Activated T-helper 1 cell treated with Interleukin-2 at 50 U/mL for 16 hours (primary cell): ENCODE measurements around the gene HDAC1.
"Not testable (repeated sequence)": the region's sequence is repeated elsewhere in the genome, so short reads cannot be mapped to it uniquely, and the experiment has no call there.

Experiments used
- DNase-seq: peaks from one replicate; pipeline ENCODE4 v3.0.0-alpha.2; 2020; ENCODE audit warnings: low read depth

The HDAC1 gene

GRCh38 chr1:32349211-32349708 lies 57.4 kb downstream of the HDAC1 start:
- DNase-seq, result no peak

- no peak for DNase-seq
Observed at GRCh38 chr1:32350785-32351398, 59.0 kb downstream of the HDAC1 start.

- peak; percentile 86 for DNase-seq
Observed at GRCh38 chr1:32351399-32352238, 59.7 kb downstream of the HDAC1 start.

- DNase-seq, result no peak
Observed at GRCh38 chr1:32352239-32352745, 60.4 kb downstream of the HDAC1 start.

- DNase-seq, result no peak
Observed at GRCh38 chr1:32352831-32353383, 61.0 kb downstream of the HDAC1 start.

GRCh38 chr1:32353431-32353830 lies 61.5 kb downstream of the HDAC1 start:
- DNase-seq, result no peak

- DNase-seq, result no peak
Observed at GRCh38 chr1:32353886-32354570, 62.1 kb downstream of the HDAC1 start.

GRCh38 chr1:32355778-32356177 lies 63.9 kb downstream of the HDAC1 start:
- DNase-seq, result not testable (repeated sequence)

- DNase-seq, result no peak
Observed at GRCh38 chr1:32356478-32356877, 64.6 kb downstream of the HDAC1 start.

GRCh38 chr1:32357614-32358013 lies 65.7 kb downstream of the HDAC1 start:
- DNase-seq, result no peak

GRCh38 chr1:32358435-32358834 lies 66.6 kb downstream of the HDAC1 start:
- DNase-seq, result no peak

- DNase-seq, result no peak
Observed at GRCh38 chr1:32361308-32361673, 69.4 kb downstream of the HDAC1 start.

GRCh38 chr1:32361674-32362473 lies 70.0 kb downstream of the HDAC1 start:
- no peak for DNase-seq

GRCh38 chr1:32362474-32363313 lies 70.8 kb downstream of the HDAC1 start, which contains the start of the genes FAM229A and TSSK3:
Gene FAM229A, minus strand, starts transcription at chr1:32362485. Its CDS starts 394 bp downstream, at chr1:32362091.
Gene TSSK3, plus strand, starts transcription at chr1:32362539. Its CDS starts 163 bp downstream, at chr1:32362702.
- DNase-seq, result no peak

- no peak for DNase-seq
Observed at GRCh38 chr1:32363713-32364112, 71.8 kb downstream of the HDAC1 start.

- no peak for DNase-seq
Observed at GRCh38 chr1:32364836-32365235, 73.0 kb downstream of the HDAC1 start.

- no peak for DNase-seq
Observed at GRCh38 chr1:32365445-32365844, 73.6 kb downstream of the HDAC1 start.

GRCh38 chr1:32367912-32368635 lies 76.2 kb downstream of the HDAC1 start:
- DNase-seq, result no peak

- DNase-seq, result peak; percentile 33
Observed at GRCh38 chr1:32372149-32372756, 80.4 kb downstream of the HDAC1 start.
